ENCODE results near the gene WIPF1. TPM values are rescaled to one million over a fixed set of nuclear protein-coding genes. Genes with fewer than 3 reads are reported as not detected.

Gene WIPF1
- polyA plus RNA-seq, 1 of the 3 experiments (the other 2 are of a cell fraction): 56.7 TPM

DNA sequence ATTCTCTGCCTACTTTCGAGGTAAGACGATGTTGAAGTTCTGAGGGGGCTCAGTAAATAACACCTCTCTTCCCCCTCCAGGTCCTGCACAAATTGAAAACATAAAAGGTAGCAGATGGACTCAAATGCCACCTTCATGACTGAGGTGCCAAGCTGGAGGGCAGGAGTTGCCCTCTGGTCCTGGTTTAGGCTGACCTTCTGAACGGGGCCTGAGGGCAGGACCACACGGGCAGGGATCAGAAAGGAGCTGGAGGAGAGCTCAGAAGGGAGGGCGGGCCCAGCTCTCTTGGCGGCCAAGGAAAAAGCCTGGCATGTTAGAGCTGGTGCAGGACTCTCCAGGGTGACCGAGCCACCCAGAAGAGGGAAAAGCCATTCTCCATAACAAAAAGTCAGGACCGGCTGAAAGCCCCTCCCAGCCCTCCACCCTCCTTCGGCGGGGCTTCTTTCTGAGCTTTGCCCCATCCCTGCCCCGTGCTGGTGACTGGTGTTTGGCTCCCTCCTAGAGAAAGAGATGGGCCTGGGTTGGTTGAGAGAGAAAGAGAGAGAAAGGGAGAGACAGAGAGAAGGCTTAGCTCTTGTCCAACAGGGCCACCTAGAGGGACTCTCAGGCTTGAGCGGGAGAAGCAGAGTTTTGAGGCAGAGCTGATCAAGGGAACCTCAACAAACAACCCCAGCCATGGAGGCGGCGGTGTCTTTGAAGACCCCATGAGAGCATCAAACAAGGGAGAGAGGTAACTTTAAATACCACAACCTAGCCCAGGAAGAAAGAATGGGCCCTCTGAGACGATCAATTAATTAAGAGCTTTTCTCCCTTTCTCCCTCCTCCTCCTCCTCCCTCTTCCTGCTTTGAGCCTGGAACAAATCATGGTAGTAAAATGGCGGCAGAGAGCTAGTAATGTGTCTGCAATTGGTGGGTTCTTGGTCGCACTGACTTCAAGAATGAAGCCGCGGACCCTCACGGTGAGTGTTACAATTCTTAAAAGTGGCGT is 50.8 kb downstream of the WIPF1 start:
- Histone ChIP-seq H3K9me3 (no peaks in the 10 kb centered on the region), H3K36me3 (replicated peaks in 1 of 2; ENCODE audit: control insufficient read depth in 1 of 2, insufficient read depth in 2 of 2, low read length in 1 of 2) (no peaks in the 10 kb centered on the region), H2AFZ (ENCODE audit: low read depth) (no peak overlapping the region), H4K20me1 (ENCODE audit: insufficient read depth) (no peaks in the 10 kb centered on the region), H3K9me2 (no peaks in the 10 kb centered on the region), H3K4me1 (ENCODE audit: control insufficient read depth in 1 of 2, insufficient read depth in 2 of 2, low read depth in 1 of 2, low read length in 1 of 2) (no peaks in the 10 kb centered on the region; a peak in 1 of 4 replicates), H3F3A (replicated peaks; ENCODE audit: insufficient read depth) (no peaks in the 10 kb centered on the region), H3K27me3 (ENCODE audit: insufficient read depth) (no peaks in the 10 kb centered on the region), H3K79me2 (ENCODE audit: insufficient read depth) (no peaks in the 10 kb centered on the region), H3K4me3 (ENCODE audit: low read depth in 2 of 2, low read length in 1 of 2) (no peak overlapping the region; a peak in 1 of 4 replicates), H3K9ac (no peak overlapping the region), H3K27ac (ENCODE audit: low read depth in 2 of 2, low read length in 1 of 2) (no peak overlapping the region), H3K4me2 (no peak overlapping the region)
- 87% methylated on average over 21 of the region's 21 CpGs for WGBS (ENCODE audit: low lambda C conversion rate)
- ChIA-PET POLR2A (interaction anchor here (0.8 kb wide), 1 partner anchor 84 kb away, joined by 5 read pairs; no protein-coding TSS in a partner anchor), CTCF (interaction anchor here (0.6 to 7.3 kb wide), 32 partner anchors 9 to 211 kb away, joined by 3 to 107 read pairs (median 4); no protein-coding TSS in a partner anchor)
- no peak for TF ChIP-seq RXRA (IDR thresholded peaks at IDR 0.05; ENCODE audit: borderline replicate concordance, low read depth)
- TF ChIP-seq, protein P1, sequence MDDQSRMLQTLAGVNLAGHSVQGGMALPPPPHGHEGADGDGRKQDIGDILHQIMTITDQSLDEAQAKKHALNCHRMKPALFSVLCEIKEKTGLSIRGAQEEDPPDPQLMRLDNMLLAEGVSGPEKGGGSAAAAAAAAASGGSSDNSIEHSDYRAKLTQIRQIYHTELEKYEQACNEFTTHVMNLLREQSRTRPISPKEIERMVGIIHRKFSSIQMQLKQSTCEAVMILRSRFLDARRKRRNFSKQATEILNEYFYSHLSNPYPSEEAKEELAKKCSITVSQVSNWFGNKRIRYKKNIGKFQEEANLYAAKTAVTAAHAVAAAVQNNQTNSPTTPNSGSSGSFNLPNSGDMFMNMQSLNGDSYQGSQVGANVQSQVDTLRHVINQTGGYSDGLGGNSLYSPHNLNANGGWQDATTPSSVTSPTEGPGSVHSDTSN (IDR thresholded peaks at IDR 0.05): no peak
- TF ChIP-seq, protein P2, sequence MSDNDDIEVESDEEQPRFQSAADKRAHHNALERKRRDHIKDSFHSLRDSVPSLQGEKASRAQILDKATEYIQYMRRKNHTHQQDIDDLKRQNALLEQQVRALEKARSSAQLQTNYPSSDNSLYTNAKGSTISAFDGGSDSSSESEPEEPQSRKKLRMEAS (IDR thresholded peaks at IDR 0.05; ENCODE audit: low read depth): no peak
- TF ChIP-seq, protein P3, sequence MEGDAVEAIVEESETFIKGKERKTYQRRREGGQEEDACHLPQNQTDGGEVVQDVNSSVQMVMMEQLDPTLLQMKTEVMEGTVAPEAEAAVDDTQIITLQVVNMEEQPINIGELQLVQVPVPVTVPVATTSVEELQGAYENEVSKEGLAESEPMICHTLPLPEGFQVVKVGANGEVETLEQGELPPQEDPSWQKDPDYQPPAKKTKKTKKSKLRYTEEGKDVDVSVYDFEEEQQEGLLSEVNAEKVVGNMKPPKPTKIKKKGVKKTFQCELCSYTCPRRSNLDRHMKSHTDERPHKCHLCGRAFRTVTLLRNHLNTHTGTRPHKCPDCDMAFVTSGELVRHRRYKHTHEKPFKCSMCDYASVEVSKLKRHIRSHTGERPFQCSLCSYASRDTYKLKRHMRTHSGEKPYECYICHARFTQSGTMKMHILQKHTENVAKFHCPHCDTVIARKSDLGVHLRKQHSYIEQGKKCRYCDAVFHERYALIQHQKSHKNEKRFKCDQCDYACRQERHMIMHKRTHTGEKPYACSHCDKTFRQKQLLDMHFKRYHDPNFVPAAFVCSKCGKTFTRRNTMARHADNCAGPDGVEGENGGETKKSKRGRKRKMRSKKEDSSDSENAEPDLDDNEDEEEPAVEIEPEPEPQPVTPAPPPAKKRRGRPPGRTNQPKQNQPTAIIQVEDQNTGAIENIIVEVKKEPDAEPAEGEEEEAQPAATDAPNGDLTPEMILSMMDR (IDR thresholded peaks at IDR 0.05): peak; percentile 48
- peak; percentile 82 for TF ChIP-seq RAD21 (IDR thresholded peaks at IDR 0.05; ENCODE audit: low read length)
- peak; percentile 56; the same call in 1 of the 2 replicates for TF ChIP-seq SMC3 (IDR thresholded peaks at IDR 0.05; ENCODE audit: low read depth, low read length)
- DNase-seq: peak; percentile 47

DNA sequence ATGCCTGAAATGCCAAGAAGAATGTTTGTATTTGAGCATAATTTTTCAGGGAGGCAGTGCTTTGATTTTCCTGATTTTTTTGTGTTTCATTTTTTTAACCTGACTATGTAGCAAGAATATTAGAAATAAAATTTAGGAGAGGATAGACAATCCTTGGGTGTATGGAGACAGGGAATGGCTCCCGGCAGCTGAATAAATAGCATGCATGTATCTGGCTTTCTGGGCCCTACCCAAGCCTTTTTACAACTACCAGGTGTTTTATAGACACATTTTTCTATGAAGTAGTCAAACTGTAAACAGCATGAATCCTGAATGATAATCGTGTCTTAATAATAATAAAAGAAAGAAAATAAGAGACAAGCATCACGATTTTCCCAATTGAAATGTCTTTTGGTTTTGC is 52.4 kb downstream of the WIPF1 start:
- Histone ChIP-seq H4K20me1 (ENCODE audit: insufficient read depth) (no peaks in the 10 kb centered on the region), H3K27ac (ENCODE audit: low read depth in 2 of 2, low read length in 1 of 2) (no peak overlapping the region), H3F3A (replicated peaks; ENCODE audit: insufficient read depth) (no peaks in the 10 kb centered on the region), H3K27me3 (ENCODE audit: insufficient read depth) (no peaks in the 10 kb centered on the region), H2AFZ (ENCODE audit: low read depth) (no peak overlapping the region), H3K4me3 (ENCODE audit: low read depth in 2 of 2, low read length in 1 of 2) (no peak overlapping the region), H3K79me2 (ENCODE audit: insufficient read depth) (no peaks in the 10 kb centered on the region), H3K9me3 (no peaks in the 10 kb centered on the region), H3K9ac (no peak overlapping the region), H3K4me1 (ENCODE audit: control insufficient read depth in 1 of 2, insufficient read depth in 2 of 2, low read depth in 1 of 2, low read length in 1 of 2) (no peaks in the 10 kb centered on the region; a peak in 1 of 4 replicates), H3K9me2 (no peaks in the 10 kb centered on the region), H3K4me2 (no peak overlapping the region), H3K36me3 (replicated peaks in 1 of 2; ENCODE audit: control insufficient read depth in 1 of 2, insufficient read depth in 2 of 2, low read length in 1 of 2) (no peaks in the 10 kb centered on the region)
- ChIA-PET CTCF (interaction anchor here (0.9 to 7.3 kb wide), 2 partner anchors 16 to 84 kb away, joined by 3 to 107 read pairs; no protein-coding TSS in a partner anchor), POLR2A (no interaction called here)
- WGBS (ENCODE audit: low lambda C conversion rate): 78% methylated on average over 3 of the region's 3 CpGs
- DNase-seq: no peak
- no peak for TF ChIP-seq SIN3A (IDR thresholded peaks at IDR 0.05; ENCODE audit: borderline replicate concordance, low read depth, low read length)
- TF ChIP-seq FOXJ3 (CRISPR knock-in tag; IDR thresholded peaks at IDR 0.05): no peak
- TF ChIP-seq MEF2A (IDR thresholded peaks at IDR 0.05; ENCODE audit: borderline replicate concordance, low read depth): no peak
- TF ChIP-seq, protein P3 (IDR thresholded peaks at IDR 0.05): no peak
- no peak for TF ChIP-seq YY1 (IDR thresholded peaks at IDR 0.05; ENCODE audit: low read depth)
